ENCODE results near the gene METTL25B.

DNA sequence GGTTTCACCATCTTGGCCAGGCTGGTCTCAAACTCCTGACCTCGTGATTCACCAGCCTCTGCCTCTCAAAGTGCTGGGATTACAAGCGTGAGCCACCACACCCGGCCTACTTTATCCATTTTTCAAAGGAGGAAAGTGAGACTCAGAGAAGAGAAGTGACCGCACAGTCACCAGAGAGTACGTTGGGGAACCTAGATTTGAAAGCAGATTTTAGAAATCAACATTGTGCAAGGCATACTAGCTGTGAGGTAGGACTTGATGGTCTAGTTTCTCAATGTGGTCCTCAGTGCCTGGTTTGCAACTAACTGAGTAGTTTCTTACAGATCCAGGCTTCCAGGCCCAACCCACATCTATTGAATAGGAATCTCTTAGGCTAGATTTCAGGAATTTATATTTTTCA is 37.4 kb downstream of the METTL25B start:
- TF ChIP-seq, protein P1, sequence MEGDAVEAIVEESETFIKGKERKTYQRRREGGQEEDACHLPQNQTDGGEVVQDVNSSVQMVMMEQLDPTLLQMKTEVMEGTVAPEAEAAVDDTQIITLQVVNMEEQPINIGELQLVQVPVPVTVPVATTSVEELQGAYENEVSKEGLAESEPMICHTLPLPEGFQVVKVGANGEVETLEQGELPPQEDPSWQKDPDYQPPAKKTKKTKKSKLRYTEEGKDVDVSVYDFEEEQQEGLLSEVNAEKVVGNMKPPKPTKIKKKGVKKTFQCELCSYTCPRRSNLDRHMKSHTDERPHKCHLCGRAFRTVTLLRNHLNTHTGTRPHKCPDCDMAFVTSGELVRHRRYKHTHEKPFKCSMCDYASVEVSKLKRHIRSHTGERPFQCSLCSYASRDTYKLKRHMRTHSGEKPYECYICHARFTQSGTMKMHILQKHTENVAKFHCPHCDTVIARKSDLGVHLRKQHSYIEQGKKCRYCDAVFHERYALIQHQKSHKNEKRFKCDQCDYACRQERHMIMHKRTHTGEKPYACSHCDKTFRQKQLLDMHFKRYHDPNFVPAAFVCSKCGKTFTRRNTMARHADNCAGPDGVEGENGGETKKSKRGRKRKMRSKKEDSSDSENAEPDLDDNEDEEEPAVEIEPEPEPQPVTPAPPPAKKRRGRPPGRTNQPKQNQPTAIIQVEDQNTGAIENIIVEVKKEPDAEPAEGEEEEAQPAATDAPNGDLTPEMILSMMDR (IDR thresholded peaks at IDR 0.05; ENCODE audit: extremely low read depth in 1 of 2, insufficient read depth in 1 of 2, low read depth in 1 of 2, low read length in 2 of 2) = no peak
- TF ChIP-seq POLR2A (IDR thresholded peaks at IDR 0.05; ENCODE audit: low read depth, low read length) (no peak), POLR2AphosphoS5 (IDR thresholded peaks at IDR 0.05; ENCODE audit: insufficient read depth, low read depth, low read length) (no peak), JUN (IDR thresholded peaks at IDR 0.05; ENCODE audit: borderline replicate concordance, insufficient read depth, insufficient read length, low read depth) (no peak), EZH2 (IDR thresholded peaks at IDR 0.05; ENCODE audit: borderline replicate concordance, low read depth, low read length, severe bottlenecking) (no peak), MYC (IDR thresholded peaks at IDR 0.05; ENCODE audit: low read depth, low read length) (no peak)
- TF ChIP-seq, protein P2, sequence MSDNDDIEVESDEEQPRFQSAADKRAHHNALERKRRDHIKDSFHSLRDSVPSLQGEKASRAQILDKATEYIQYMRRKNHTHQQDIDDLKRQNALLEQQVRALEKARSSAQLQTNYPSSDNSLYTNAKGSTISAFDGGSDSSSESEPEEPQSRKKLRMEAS (IDR thresholded peaks at IDR 0.05; ENCODE audit: insufficient read depth, insufficient read length) = no peak

Data from endothelial cell of umbilical vein (primary cell).